HG02884 (cell line): ENCODE data around the gene TP53AIP1.
A peak's percentile ranks its signal among the peaks of the same experiment; 100 is the strongest.

Experiments
- ATAC-seq: cut with Tn5 transposase; IDR thresholded peaks from one replicate; pipeline ENCODE4 v1.9.1; 2021; ENCODE audit warnings: mild to moderate bottlenecking, moderate library complexity; ENCODE audit not compliant: unreplicated experiment

The TP53AIP1 gene

GRCh38 chr11:128943428-128943976 lies 831 bp upstream of the TP53AIP1 start:
- ATAC-seq, result no peak

DNA sequence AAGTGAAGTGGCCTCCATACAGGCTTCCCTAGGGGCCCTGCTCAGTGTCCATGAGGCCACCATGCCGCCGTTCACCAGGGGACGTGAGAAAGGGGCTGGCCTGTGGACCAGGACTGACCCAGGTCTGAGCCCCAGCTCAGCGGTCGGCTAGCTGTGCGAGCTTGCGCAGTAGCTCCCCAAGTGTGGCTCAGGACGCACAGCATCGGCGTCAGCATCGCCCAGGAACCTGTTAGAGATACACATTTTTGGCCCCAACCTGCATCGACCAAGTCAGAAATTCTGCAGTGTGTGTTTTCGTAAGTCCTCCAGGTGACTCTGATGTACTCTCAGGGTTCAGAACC lies 429 bp downstream of the TP53AIP1 start:
- ATAC-seq, result no peak

- ATAC-seq, result no peak
These were observed 949 bp downstream of the TP53AIP1 start for GRCh38 chr11:128941573-128942271.

GRCh38 chr11:128941110-128941509 lies 1.6 kb downstream of the TP53AIP1 start:
- ATAC-seq, result no peak

GRCh38 chr11:128940603-128941002 lies 2.1 kb downstream of the TP53AIP1 start:
- no peak for ATAC-seq

- no peak for ATAC-seq
These were observed 2.5 kb downstream of the TP53AIP1 start for GRCh38 chr11:128940156-128940555.

DNA sequence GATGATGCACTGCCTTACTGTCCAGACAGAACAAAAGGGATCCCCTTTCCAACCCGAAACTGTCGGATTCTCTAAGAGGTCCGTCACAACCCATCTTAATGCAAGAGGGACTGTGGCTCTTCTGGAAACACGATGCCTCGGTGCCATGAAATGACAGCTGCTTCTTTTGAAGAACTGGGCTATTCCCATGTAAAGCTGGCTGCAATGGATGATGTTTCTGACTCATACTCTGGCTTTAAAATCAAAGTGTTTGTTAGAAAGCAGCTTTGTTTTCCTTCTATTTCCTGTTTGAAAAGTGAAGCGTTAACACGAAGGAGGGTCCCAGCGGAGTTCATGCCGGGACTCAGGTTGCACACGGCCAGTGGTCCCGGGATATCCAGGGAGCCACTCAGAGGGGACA lies 3.1 kb downstream of the TP53AIP1 start:
- no peak for ATAC-seq

DNA sequence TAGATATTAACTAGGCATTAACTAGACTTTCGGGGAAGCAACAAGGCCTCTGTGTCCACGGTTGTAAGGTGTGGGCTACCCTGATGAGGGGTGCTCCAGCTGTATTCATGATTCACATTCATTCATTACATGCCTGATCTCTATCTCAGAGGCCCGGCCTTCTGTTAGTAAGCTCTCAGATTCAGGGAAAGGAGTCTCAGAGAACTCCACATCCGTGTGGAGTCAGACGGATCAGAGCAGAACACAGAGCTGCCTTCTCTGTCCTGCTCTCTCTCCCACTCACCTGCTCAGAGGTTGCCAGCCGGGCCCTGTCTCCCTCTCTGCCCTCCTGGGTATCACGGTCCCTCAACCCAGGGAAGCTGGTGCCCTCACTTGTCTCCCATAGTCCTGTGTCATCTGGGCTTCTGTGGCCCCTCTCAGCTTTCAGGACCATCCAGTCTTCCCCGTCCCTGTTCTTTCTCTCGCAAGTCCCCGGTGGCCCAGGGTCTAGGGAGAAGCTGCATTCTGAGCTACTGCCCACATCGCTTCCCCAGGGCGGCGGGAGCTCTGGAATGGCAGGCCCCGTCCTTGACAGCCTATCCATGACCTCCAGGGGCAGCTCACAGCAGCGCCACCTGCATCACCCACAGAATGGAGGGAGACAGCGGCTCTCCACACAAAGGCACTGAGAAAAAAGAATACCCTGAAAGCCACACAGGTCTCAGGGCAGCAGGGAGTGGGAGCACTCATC lies 4.3 kb downstream of the TP53AIP1 start:
- no peak for ATAC-seq

DNA sequence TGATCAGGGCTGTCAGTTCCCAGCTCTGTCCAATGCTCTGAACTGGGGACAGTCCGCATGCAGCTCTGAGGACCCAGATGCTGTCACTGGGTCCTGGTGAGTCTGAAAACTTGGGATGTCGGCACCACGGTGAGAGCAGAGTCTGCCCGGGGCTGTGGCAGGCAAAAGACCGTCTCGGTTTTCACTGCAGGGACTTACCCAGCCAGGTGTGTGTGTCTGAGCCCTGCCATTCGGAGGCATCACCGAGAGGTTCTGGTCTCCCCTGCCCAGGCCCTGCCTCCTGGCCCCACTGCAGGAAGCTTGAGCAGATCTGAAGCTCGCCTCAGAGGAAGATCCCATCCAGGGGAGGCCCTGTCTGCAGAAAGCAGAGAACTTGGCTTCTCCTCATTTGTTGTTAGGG lies 5.2 kb downstream of the TP53AIP1 start:
- no peak for ATAC-seq

GRCh38 chr11:128936606-128937251 lies 5.9 kb downstream of the TP53AIP1 start:
- no peak for ATAC-seq

DNA sequence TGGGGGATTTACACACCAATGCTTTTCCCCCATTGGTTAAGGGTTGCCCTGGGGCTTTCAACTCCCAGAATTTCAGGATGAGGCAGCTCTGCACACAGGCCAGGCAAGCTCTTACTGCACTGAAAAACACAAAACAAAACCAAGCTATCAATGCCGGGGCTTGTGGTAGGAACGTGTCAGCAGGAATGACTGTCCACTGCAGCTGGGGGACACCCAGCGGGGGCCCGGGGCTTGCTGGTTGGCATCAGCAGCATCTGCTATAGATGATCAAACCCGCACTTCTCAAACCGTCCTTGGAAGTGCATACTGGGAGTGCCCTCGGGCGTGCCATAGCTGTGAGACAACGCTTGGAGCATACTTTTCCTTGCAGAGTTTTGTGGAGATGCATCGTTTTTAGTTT lies 7.7 kb downstream of the TP53AIP1 start:
- no peak for ATAC-seq

GRCh38 chr11:128934351-128934750 lies 8.3 kb downstream of the TP53AIP1 start:
- ATAC-seq, result no peak

GRCh38 chr11:128933481-128934178 lies 9.0 kb downstream of the TP53AIP1 start:
- ATAC-seq, result no peak

DNA sequence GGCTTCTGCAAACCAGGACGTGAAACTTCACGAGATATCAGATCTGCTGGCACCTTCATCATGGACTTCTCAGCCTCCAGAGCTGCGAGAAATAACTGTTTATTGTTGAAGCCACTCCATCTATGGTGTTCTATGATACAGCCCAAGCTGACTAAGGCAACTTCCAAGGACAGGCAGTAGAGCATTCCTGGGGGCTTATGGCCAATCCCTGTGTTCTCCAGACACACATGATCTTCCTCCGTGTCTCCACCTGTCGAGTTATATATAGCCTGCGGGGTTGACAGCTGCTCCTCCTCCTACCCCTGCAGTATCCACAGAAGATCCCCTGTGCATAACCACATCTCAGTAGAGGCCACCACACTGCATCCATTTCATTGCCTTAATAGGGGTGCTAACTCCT lies 11.0 kb downstream of the TP53AIP1 start:
- no peak for ATAC-seq

- ATAC-seq, result no peak
These were observed 11.6 kb downstream of the TP53AIP1 start for GRCh38 chr11:128931066-128931465.

- ATAC-seq, result no peak
These were observed 12.7 kb downstream of the TP53AIP1 start for GRCh38 chr11:128929991-128930390.

DNA sequence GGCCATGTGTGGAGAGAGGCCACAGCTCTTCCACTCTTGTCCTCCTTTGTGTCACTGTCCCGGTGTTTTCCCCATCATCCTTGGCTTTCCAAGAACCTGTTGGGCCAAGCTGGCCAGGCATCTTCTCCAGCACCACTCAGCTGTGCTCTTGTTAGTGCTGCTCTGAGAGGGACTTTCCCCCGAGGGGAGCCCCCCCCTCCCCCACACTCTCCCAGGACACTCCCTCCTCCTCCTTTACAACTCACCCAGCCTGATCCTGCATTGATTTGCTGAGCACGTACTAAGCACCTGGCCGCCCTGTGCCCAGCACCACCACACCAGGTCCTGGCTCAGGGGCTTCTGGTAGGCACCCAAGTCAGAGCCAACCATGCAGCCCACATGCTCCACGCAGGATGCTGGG lies 13.2 kb downstream of the TP53AIP1 start:
- ATAC-seq, result no peak

DNA sequence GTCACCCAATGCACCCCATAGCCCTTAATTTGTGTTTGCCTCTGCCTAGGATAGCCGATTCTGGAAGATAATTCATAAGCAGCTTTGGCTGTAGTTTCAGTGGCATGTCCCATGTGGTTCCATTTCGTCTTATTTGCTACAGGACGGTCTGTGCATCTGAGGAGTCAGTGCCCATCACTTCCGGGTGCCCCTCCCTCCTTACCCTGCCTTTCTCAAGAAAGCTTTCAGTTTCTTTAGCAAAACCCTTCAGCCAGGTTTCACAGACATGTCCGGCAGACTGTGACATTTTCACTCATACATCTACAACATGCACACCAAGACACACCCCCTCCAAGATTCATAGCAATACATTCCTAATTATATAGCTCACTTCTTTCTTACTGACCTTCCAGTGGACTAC lies 14.3 kb downstream of the TP53AIP1 start:
- peak; percentile 88 for ATAC-seq

GRCh38 chr11:128927683-128928336 lies 14.9 kb downstream of the TP53AIP1 start:
- ATAC-seq, result no peak

DNA sequence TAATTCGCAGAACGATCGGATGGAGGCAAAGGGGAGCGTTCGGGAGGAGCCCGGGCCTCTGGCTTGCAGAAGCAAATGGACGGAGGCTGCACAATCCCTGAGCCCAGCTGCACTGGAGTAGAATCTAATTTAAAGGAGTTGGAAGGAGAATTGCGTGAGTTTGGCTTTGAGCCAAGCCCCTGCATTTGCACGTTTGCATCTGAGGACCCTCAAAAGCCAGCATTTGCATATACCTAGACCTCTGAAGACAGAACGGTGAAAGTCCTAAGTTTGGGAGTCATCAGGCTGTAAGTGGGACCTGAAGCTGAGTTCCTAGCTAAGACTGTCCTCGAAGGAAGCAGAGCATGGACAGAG lies 15.6 kb downstream of the TP53AIP1 start:
- no peak for ATAC-seq
